Endothelial cell (in vitro differentiated cells): Measurements from ENCODE around the gene TRAF4. TPM values are rescaled to one million over a fixed set of nuclear protein-coding genes. Genes with fewer than 3 reads are reported as not detected.

Source experiments
- DNase-seq: peaks from one replicate; pipeline ENCODE4 v3.0.0; 2021; ENCODE audit warnings: low spot score
- H3K27ac Mint-ChIP-seq: one replicate; pipeline ENCODE4 v1.8.0; 2021; ENCODE audit warnings: mixed read lengths, inconsistent platforms; ENCODE audit not compliant: unreplicated experiment
- H3K27me3 Mint-ChIP-seq: one replicate; pipeline ENCODE4 v1.8.0; 2021; ENCODE audit warnings: mild to moderate bottlenecking, moderate library complexity, mixed read lengths, inconsistent platforms; ENCODE audit not compliant: unreplicated experiment
- H3K36me3 Mint-ChIP-seq: one replicate; pipeline ENCODE4 v1.8.0; 2021; ENCODE audit warnings: mild to moderate bottlenecking, low read depth, mixed read lengths, inconsistent platforms; ENCODE audit not compliant: unreplicated experiment
- H3K4me1 Mint-ChIP-seq: one replicate; pipeline ENCODE4 v1.8.0; 2021; ENCODE audit warnings: mild to moderate bottlenecking, mixed read lengths, inconsistent platforms; ENCODE audit not compliant: unreplicated experiment
- H3K4me3 Mint-ChIP-seq: one replicate; pipeline ENCODE4 v1.8.0; 2021; ENCODE audit warnings: mild to moderate bottlenecking, mixed read lengths, inconsistent platforms; ENCODE audit not compliant: unreplicated experiment
- H3K9me3 Mint-ChIP-seq: one replicate; pipeline ENCODE4 v1.8.0; 2021; ENCODE audit warnings: mixed read lengths, inconsistent platforms; ENCODE audit not compliant: unreplicated experiment
- CTCF ChIP-seq: fragments of 200-600 bp; sonication (generic); IDR thresholded peaks from one replicate; pipeline ENCODE4 v1.5.0; 2021; ENCODE audit warnings: antibody characterized with exemption; ENCODE audit not compliant: unreplicated experiment
- total RNA-seq: library from RNA; stranded (reverse); fragmentation: NEBNext Ultra II Directional; extraction: Animal tissue kit (Norgen Biotek cat#: 25700); gene quantifications from one replicate; pipeline ENCODE4 v1.2.1, GENCODE V29; 2021; ENCODE audit not compliant: unreplicated experiment

The TRAF4 gene
- total RNA-seq, 1 donor from 2014 or later, result 166 TPM

- DNase-seq, result no peak
- Mint-ChIP-seq H3K4me3 (peak overlapping the region; percentile 83), H3K27me3 (peaks cover 22% of the 10 kb centered on the region), H3K9me3 (peaks cover 4% of the 10 kb centered on the region), H3K4me1 (peaks cover 55% of the 10 kb centered on the region), H3K36me3 (peaks cover 46% of the 10 kb centered on the region), H3K27ac (peak overlapping the region; percentile 68)
- no peak for TF ChIP-seq CTCF
These were observed 14.8 kb downstream of the TRAF4 start for GRCh38 chr17:28758411-28759121.

GRCh38 chr17:28759256-28759865 is 15.6 kb downstream of the TRAF4 start:
- peak overlapping the region; percentile 68 for H3K27ac Mint-ChIP-seq
- peaks cover 46% of the 10 kb centered on the region for H3K36me3 Mint-ChIP-seq
- H3K9me3 Mint-ChIP-seq, result peaks cover 4% of the 10 kb centered on the region
- H3K4me3 Mint-ChIP-seq, result peak overlapping the region; percentile 83
- peaks cover 57% of the 10 kb centered on the region for H3K4me1 Mint-ChIP-seq
- peaks cover 21% of the 10 kb centered on the region for H3K27me3 Mint-ChIP-seq
- no peak for TF ChIP-seq CTCF
- DNase-seq, result no peak

GRCh38 chr17:28760601-28761562 is 17.1 kb downstream of the TRAF4 start:
- peak overlapping the region; percentile 42 for H3K4me3 Mint-ChIP-seq
- peaks cover 49% of the 10 kb centered on the region for H3K36me3 Mint-ChIP-seq
- peaks cover 4% of the 10 kb centered on the region for H3K9me3 Mint-ChIP-seq
- H3K27me3 Mint-ChIP-seq, result peaks cover 19% of the 10 kb centered on the region
- DNase-seq, result peak; percentile 59
- peaks cover 59% of the 10 kb centered on the region for H3K4me1 Mint-ChIP-seq
- H3K27ac Mint-ChIP-seq, result peak overlapping the region; percentile 90
- TF ChIP-seq CTCF, result no peak

GRCh38 chr17:28763137-28763799 is 19.5 kb downstream of the TRAF4 start:
- no peak for DNase-seq
- H3K36me3 Mint-ChIP-seq, result peaks cover 31% of the 10 kb centered on the region
- H3K4me1 Mint-ChIP-seq, result peaks cover 37% of the 10 kb centered on the region
- H3K27me3 Mint-ChIP-seq, result peaks cover 13% of the 10 kb centered on the region
- peak overlapping the region; percentile 24 for H3K27ac Mint-ChIP-seq
- TF ChIP-seq CTCF, result no peak
- H3K9me3 Mint-ChIP-seq, result no peaks in the 10 kb centered on the region
- H3K4me3 Mint-ChIP-seq, result no peak overlapping the region
